Measurements from ENCODE around the gene VKORC1. TPM values are rescaled to one million over a fixed set of nuclear protein-coding genes. Genes with fewer than 3 reads are reported as not detected.
A peak's percentile ranks its signal among the peaks of the same experiment; 100 is the strongest.
"Not testable (repeated sequence)": the region's sequence is repeated elsewhere in the genome, so short reads cannot be mapped to it uniquely, and the experiment has no call there.

VKORC1 gene
- total RNA-seq, 2 donors from 2014 or later, result 30.6 to 31.7 TPM

- Mint-ChIP-seq H3K4me3 (peak within 1 kb of the TSS; percentile 89), H3K27me3 (no peaks in the 10 kb centered on the region), H3K36me3 (ENCODE audit: low read depth) (peaks cover 2% of the 10 kb centered on the region), H3K4me1 (peaks cover 16% of the 10 kb centered on the region), H3K27ac (peak within 1 kb of the TSS; percentile 63)
- ATAC-seq (peak; percentile 86), DNase-seq (peak; percentile 29 to 47 (median 38))
- H3K9me3 ChIP-seq (ENCODE audit: control insufficient read depth, low read length, poor library complexity, severe bottlenecking), result no peaks in the 10 kb centered on the region
Measured at GRCh38 chr16:31108035-31108793, 13.6 kb upstream of the VKORC1 start, which contains the start of gene BCKDK. Gene BCKDK, plus strand, starts transcription at chr16:31108386. Its CDS starts 838 bp downstream, at chr16:31109224.

DNA sequence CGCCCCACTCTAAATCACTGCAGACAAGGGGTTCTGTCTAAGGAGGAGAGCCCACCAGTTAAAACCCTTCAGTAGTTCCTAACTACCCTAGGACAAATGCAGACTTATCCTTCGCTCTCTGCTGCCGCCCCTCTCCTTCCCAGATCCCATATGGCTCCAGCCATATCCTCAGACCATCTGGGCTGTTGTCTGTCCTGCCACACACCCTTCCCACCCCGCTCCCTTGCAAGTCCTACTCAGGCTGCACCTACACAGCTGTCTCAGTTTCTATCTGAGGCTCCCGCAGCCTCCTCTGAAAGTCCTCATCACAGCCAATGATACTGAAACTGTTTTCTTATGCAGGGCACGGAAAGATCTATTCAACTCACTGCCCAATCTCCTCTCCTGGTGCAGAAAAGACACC is 12.9 kb upstream of the VKORC1 start:
- no peak for ATAC-seq
- Mint-ChIP-seq H3K4me1 (peaks cover 16% of the 10 kb centered on the region), H3K36me3 (ENCODE audit: low read depth) (peaks cover 2% of the 10 kb centered on the region), H3K27me3 (no peaks in the 10 kb centered on the region), H3K4me3 (peak overlapping the region; percentile 89), H3K27ac (peak overlapping the region; percentile 63)
- H3K9me3 ChIP-seq (ENCODE audit: control insufficient read depth, low read length, poor library complexity, severe bottlenecking), result no peaks in the 10 kb centered on the region
- DNase-seq, result no peak

- peaks cover 2% of the 10 kb centered on the region for H3K36me3 Mint-ChIP-seq (ENCODE audit: low read depth)
- no peak overlapping the region for H3K27ac Mint-ChIP-seq
- H3K27me3 Mint-ChIP-seq, result no peaks in the 10 kb centered on the region
- no peak overlapping the region for H3K4me3 Mint-ChIP-seq
- DNase-seq (no peak), ATAC-seq (no peak)
- no peaks in the 10 kb centered on the region for H3K9me3 ChIP-seq (ENCODE audit: control insufficient read depth, low read length, poor library complexity, severe bottlenecking)
- peaks cover 16% of the 10 kb centered on the region for H3K4me1 Mint-ChIP-seq
Measured at GRCh38 chr16:31106509-31107464, 12.2 kb upstream of the VKORC1 start.

DNA sequence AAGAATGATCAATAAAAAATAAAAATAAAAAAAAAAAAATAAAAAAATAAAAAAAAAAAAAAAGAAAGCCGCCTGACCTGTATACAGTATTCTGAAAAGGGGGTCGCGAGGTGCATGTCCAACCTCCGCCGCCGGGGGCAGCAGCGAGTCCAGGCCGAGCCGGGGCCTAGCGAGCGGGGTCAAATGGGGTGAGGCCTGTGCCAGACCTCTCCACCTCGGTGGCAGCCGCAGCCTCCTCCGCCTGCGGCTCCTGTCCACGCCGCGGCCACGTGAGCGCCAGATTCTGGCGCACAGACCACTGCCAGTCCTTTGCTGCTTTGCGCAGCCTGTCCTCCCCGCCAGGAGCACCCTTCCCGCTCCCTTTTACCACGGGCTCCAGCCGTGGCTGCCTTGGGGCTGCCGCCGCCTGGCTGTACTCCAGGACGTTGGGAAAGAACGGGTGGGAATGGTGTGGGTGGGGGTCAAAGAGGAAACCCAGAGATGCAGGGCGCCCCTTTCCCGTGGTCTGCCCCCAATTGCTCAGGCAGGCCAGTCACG is 11.1 kb upstream of the VKORC1 start:
- peaks cover 2% of the 10 kb centered on the region for H3K36me3 Mint-ChIP-seq (ENCODE audit: low read depth)
- peak overlapping the region; percentile 7 for H3K4me3 Mint-ChIP-seq
- ATAC-seq, result peak; percentile 84
- no peaks in the 10 kb centered on the region for H3K9me3 ChIP-seq (ENCODE audit: control insufficient read depth, low read length, poor library complexity, severe bottlenecking)
- DNase-seq, result peak; percentile 65 to 72 (median 68)
- H3K27ac Mint-ChIP-seq, result no peak overlapping the region
- H3K4me1 Mint-ChIP-seq, result peaks cover 16% of the 10 kb centered on the region
- H3K27me3 Mint-ChIP-seq, result no peaks in the 10 kb centered on the region

- H3K4me3 Mint-ChIP-seq; H3K4me1 Mint-ChIP-seq; DNase-seq; H3K27ac Mint-ChIP-seq; H3K27me3 Mint-ChIP-seq; H3K9me3 ChIP-seq (ENCODE audit: control insufficient read depth, low read length, poor library complexity, severe bottlenecking); ATAC-seq; H3K36me3 Mint-ChIP-seq (ENCODE audit: low read depth): not testable (repeated sequence)
Measured at GRCh38 chr16:31100876-31101641, 6.5 kb upstream of the VKORC1 start.

DNA sequence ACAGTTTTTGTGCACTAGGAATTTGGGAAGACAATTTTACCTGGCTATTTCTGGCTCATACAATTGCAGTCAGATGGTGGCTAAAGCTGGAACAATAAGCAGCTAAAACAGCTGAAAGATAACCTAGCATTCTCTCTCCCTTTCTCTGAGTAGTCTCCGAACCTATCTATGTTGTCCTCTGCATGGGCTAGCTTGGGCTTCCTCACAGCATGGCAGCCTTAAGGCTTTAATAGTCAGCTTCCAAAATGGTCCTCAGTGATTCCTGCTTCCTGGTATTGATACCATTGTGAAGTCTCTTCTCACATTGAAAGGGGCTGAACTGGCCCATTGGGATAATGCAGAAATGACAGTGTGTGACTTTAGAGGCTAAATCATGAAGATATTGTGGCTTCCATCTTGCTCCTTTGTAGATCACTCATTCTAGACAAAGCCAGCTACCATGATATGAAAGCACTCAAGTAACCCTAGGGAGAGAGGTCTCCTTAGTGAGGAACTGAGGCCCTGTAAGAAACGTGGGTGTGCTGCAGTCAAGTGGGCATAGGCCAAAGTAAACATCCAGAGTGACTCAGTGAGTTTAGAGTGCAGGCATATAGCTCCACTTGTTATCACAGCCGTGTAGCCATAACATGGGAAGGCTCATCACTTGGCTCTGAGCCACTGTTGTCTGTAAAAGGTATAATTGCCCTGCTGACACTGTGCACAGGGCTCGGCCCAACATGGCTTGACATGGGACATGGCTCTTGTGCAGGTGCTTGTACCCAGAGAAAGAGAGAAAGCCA is 5.5 kb upstream of the VKORC1 start:
- Mint-ChIP-seq H3K4me1 (peaks cover 10% of the 10 kb centered on the region), H3K4me3 (no peak overlapping the region), H3K36me3 (ENCODE audit: low read depth) (no peaks in the 10 kb centered on the region), H3K27ac (no peak overlapping the region), H3K27me3 (no peaks in the 10 kb centered on the region)
- DNase-seq (no peak), ATAC-seq (no peak)
- H3K9me3 ChIP-seq (ENCODE audit: control insufficient read depth, low read length, poor library complexity, severe bottlenecking), result no peaks in the 10 kb centered on the region

DNA sequence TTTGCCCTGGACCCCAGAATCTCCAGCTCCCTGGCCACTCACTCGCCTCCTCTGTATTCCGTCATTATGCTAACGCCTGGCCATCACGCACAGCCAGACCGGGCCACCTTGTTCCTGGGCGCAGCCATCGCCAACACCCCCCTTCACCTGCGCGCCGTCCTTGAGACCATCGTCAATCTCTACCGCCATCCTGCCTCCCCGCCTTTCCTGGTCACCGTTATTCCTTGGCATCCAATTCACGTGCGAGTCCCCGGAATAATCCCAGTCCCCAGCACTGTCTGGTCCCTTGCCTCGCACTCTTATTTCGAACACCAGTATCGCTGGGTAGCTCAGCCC is 541 bp downstream of the VKORC1 start:
- ATAC-seq, result no peak
- H3K27me3 Mint-ChIP-seq, result no peaks in the 10 kb centered on the region
- no peaks in the 10 kb centered on the region for H3K36me3 Mint-ChIP-seq (ENCODE audit: low read depth)
- peak overlapping the region; percentile 95 for H3K4me3 Mint-ChIP-seq
- H3K27ac Mint-ChIP-seq, result peak overlapping the region; percentile 98
- H3K9me3 ChIP-seq (ENCODE audit: control insufficient read depth, low read length, poor library complexity, severe bottlenecking), result no peaks in the 10 kb centered on the region
- no peak for DNase-seq
- peaks cover 21% of the 10 kb centered on the region for H3K4me1 Mint-ChIP-seq

- H3K9me3 ChIP-seq (ENCODE audit: control insufficient read depth, low read length, poor library complexity, severe bottlenecking), result no peaks in the 10 kb centered on the region
- H3K36me3 Mint-ChIP-seq (ENCODE audit: low read depth), result no peaks in the 10 kb centered on the region
- no peak for ATAC-seq
- H3K27ac Mint-ChIP-seq, result peak overlapping the region; percentile 98
- DNase-seq, result no peak
- H3K4me3 Mint-ChIP-seq, result peak overlapping the region; percentile 95
- H3K27me3 Mint-ChIP-seq, result no peaks in the 10 kb centered on the region
- peaks cover 21% of the 10 kb centered on the region for H3K4me1 Mint-ChIP-seq
Measured at GRCh38 chr16:31093132-31093703, 1.4 kb downstream of the VKORC1 start.

DNA sequence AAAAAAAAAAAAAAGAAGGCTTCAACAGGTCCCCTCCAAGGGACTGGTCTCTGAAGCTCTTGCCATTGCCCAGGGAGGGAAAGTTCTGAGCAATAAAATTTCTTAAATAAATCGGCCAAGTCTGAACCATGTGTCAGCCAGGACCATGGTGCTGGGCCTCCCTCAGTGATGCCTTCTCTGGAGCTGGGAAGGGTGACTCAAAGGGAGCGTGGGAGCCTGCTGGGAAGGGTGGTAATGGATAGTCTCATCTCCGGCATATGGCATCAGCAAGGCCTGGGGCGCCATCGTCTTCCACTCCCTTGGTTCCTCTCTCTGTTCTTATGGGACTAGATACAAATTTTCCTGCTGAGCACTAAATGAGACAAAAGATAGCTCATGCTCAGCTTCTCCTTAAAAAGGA is 2.3 kb downstream of the VKORC1 start:
- H3K4me3 Mint-ChIP-seq, result peak overlapping the region; percentile 95
- no peak for ATAC-seq
- no peaks in the 10 kb centered on the region for H3K36me3 Mint-ChIP-seq (ENCODE audit: low read depth)
- peaks cover 21% of the 10 kb centered on the region for H3K4me1 Mint-ChIP-seq
- H3K27me3 Mint-ChIP-seq, result no peaks in the 10 kb centered on the region
- H3K27ac Mint-ChIP-seq, result no peak overlapping the region
- no peak for DNase-seq
- H3K9me3 ChIP-seq (ENCODE audit: control insufficient read depth, low read length, poor library complexity, severe bottlenecking), result no peaks in the 10 kb centered on the region

- Mint-ChIP-seq H3K36me3 (ENCODE audit: low read depth) (peaks cover 2% of the 10 kb centered on the region), H3K4me1 (peaks cover 14% of the 10 kb centered on the region), H3K27me3 (no peaks in the 10 kb centered on the region), H3K4me3 (no peak overlapping the region), H3K27ac (no peak overlapping the region)
- H3K9me3 ChIP-seq (ENCODE audit: control insufficient read depth, low read length, poor library complexity, severe bottlenecking), result no peaks in the 10 kb centered on the region
- ATAC-seq (no peak), DNase-seq (no peak)
Measured at GRCh38 chr16:31090540-31090939, 4.1 kb downstream of the VKORC1 start.

GRCh38 chr16:31089199-31089598 is 5.4 kb downstream of the VKORC1 start:
- DNase-seq, result no peak
- no peaks in the 10 kb centered on the region for H3K9me3 ChIP-seq (ENCODE audit: control insufficient read depth, low read length, poor library complexity, severe bottlenecking)
- H3K4me1 Mint-ChIP-seq, result peaks cover 8% of the 10 kb centered on the region
- H3K36me3 Mint-ChIP-seq (ENCODE audit: low read depth), result peaks cover 2% of the 10 kb centered on the region
- H3K27ac Mint-ChIP-seq, result peak overlapping the region; percentile 68
- no peak for ATAC-seq
- H3K27me3 Mint-ChIP-seq, result no peaks in the 10 kb centered on the region
- no peak overlapping the region for H3K4me3 Mint-ChIP-seq

Data from T-helper 17 cell (primary cell).